KOPT-K1 (cell line): ENCODE data around the gene IL4I1.
"Not testable (repeated sequence)": the region's sequence is repeated elsewhere in the genome, so short reads cannot be mapped to it uniquely, and the experiment has no call there.

Source experiments
- H3K27ac ChIP-seq: fragments of 200-600 bp; sonication (generic); 2 replicates; pipeline ENCODE4 v1.5.1; 2016; ENCODE audit warnings: antibody characterized with exemption, mild to moderate bottlenecking, low read depth, low read length; ENCODE audit not compliant: poor library complexity, severe bottlenecking
- H3K36me3 ChIP-seq: fragments of 200-600 bp; sonication (generic); 2 replicates; pipeline ENCODE4 v1.5.1; 2017; ENCODE audit warnings: antibody characterized with exemption, mild to moderate bottlenecking, low read length, moderate library complexity; ENCODE audit not compliant: insufficient read depth
- H3K9me3 ChIP-seq: fragments of 200-600 bp; sonication (generic); 2 replicates; pipeline ENCODE4 v1.5.1; 2017; ENCODE audit warnings: antibody characterized with exemption, low read length, mild to moderate bottlenecking; ENCODE audit not compliant: insufficient read depth, poor library complexity, severe bottlenecking

Gene IL4I1

DNA sequence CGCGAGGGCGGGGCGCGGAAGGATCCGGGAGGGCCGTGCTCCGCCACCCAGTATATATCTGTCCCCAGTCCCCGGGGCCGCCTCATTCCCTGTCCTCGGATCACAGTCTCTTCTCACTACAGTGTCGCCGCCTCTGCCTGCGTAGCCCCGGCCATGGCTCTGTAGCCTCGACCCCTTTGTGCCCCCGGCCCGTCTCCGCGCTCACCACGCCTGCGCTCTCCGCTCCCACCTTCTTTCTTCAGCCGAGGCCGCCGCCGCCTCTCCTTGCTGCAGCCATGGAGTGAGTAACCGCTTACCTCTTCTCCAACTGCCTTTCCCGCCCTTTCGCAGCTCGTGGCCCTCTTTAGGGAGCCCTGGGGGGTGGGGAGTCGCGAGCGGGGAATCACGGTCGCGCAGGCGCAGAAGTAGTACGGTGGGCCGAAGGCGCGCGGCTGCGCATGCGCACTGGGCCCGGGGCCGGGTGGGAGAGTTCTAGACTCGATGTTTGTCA, 32.5 kb upstream of the IL4I1 start, which contains the start of the genes ATF5 and NUP62:
Gene ATF5, plus strand, starts transcription at position 85 of the 490 bp plus-strand sequence. CDS start 1,646 bp downstream, outside the sequence.
Gene NUP62, minus strand, starts transcription at position 384 of the 490 bp plus-strand sequence. CDS start 19,697 bp downstream, outside the sequence.
- Histone ChIP-seq H3K9me3 (no peaks in the 10 kb centered on the region), H3K27ac (peak within 1 kb of the TSS; percentile 95), H3K36me3 (peaks cover 38% of the 10 kb centered on the region)

- Histone ChIP-seq H3K9me3 (no peaks in the 10 kb centered on the region), H3K36me3 (peaks cover 53% of the 10 kb centered on the region), H3K27ac (peak overlapping the region; percentile 95)
Measured at GRCh38 chr19:49927526-49928264, 31.0 kb upstream of the IL4I1 start.

DNA sequence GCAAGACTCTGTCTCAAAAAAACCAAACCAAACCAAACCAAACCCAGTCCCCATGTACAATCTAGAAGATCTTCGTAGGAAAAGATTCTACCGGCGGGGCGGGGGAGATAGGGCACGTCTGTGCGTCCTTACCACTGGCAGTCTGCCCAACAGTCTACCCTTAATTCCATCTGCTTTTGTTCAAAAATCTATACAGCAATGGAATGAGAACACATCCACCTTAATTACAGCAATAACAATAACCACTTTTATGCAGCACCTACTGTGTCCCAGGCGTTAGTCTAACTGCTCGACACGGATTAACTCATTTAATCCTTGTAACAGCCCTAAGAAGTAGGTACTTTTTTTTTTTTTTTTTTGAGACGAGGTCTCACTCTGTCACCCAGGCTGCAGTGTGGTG, 29.8 kb upstream of the IL4I1 start:
- Histone ChIP-seq H3K9me3 (no peaks in the 10 kb centered on the region), H3K36me3 (peaks cover 65% of the 10 kb centered on the region), H3K27ac (no peak overlapping the region)

DNA sequence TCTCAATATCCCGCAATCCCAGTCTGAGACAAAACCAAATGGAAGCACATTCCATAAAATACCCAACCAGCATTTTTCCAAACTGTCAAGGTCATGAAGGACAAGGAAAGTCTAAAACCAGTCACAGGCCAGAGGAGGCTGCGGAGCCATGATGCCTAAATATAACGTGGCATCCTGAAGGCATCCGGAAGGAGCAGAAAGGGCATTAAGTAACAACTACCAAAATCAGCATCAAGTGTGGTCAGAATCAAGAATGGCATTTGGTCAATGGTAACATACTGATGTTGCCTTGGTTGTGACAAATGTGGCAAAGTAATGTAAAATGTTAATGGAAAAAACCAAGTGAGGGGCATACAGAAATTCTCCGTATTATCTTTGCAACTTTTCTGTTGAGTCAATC, 28.8 kb upstream of the IL4I1 start:
- peaks cover 75% of the 10 kb centered on the region for H3K36me3 ChIP-seq
- H3K9me3 ChIP-seq: no peaks in the 10 kb centered on the region
- H3K27ac ChIP-seq: no peak overlapping the region

- H3K27ac ChIP-seq, H3K9me3 ChIP-seq: not testable (repeated sequence)
- peaks cover 81% of the 10 kb centered on the region for H3K36me3 ChIP-seq
Measured at GRCh38 chr19:49924881-49925210, 28.2 kb upstream of the IL4I1 start.

DNA sequence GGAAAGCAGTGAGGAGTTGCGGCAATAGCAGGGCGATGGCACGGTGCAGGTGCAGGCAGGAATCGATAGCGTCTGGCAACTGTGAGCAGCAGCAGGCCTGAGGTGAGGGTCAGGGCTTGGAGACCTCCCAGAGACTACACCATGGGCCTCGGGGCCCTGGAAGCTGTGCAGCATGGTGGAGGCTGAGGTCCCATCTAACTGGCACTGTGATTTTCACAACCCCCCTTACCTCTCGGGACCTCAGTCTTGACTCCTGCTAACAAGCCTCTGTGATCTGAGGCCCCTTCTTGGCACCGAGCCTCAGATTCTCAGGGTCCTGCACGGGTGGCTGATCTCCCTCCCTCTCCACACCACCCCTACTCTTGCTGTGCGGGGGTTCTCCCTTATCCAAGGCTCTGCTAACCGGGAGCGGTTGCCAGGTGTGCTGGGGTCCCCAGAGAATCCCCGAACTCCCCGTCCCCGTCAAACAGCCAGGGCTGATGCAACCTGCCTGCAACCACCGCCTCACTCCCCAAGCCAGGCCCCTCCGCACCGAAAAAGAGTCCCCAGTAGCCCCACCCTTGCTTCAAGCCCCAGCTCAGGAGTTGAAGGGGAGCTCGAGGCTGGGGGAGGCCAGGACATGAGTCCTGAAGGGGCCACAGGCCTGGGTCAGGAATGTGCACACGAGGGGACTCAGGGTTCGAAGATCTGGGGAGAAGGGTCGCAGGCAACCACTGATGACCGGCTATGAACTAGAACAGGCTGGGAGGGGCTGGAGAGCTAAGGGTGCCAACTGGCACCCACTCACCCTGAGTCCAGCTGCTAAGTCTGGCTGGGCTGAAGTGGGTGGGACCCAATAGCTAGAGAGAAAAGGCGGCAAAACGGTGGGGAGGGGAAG, 27.6 kb upstream of the IL4I1 start:
- Histone ChIP-seq H3K36me3 (peaks cover 87% of the 10 kb centered on the region), H3K27ac (no peak overlapping the region), H3K9me3 (no peaks in the 10 kb centered on the region)

GRCh38 chr19:49923055-49924003, 26.6 kb upstream of the IL4I1 start:
- no peak overlapping the region for H3K27ac ChIP-seq
- H3K36me3 ChIP-seq: peaks cover 95% of the 10 kb centered on the region
- H3K9me3 ChIP-seq: no peaks in the 10 kb centered on the region

- Histone ChIP-seq H3K9me3 (no peaks in the 10 kb centered on the region), H3K27ac (no peak overlapping the region), H3K36me3 (peaks cover 98% of the 10 kb centered on the region)
Measured at GRCh38 chr19:49921871-49922795, 25.4 kb upstream of the IL4I1 start.

- H3K9me3 ChIP-seq: no peaks in the 10 kb centered on the region
- H3K36me3 ChIP-seq: peaks cover 96% of the 10 kb centered on the region
- no peak overlapping the region for H3K27ac ChIP-seq
Measured at GRCh38 chr19:49920624-49921363, 24.1 kb upstream of the IL4I1 start.

DNA sequence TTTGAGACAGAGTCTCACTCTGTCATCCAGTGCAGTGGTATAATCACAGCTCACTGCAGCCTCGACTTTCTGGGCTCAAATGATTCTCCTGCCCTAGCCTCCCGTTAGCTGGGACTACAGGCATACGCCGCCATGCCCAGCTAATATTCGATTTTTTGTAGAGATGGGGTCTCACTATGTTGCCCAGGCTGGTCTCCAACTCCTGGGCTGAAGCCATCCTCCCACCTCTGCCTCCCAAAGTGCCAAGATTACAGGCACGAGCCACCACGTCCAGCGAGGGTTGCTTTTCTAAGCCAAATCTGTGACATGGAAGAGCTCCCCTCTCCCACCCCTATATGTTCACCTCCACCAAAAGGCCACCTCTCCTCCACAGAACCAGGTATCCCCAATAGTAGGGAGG, 21.4 kb upstream of the IL4I1 start:
- Histone ChIP-seq H3K9me3 (no peaks in the 10 kb centered on the region), H3K36me3 (peaks cover 96% of the 10 kb centered on the region), H3K27ac (no peak overlapping the region)

GRCh38 chr19:49916839-49917733, 20.4 kb upstream of the IL4I1 start:
- Histone ChIP-seq H3K27ac (no peak overlapping the region), H3K36me3 (peaks cover 96% of the 10 kb centered on the region), H3K9me3 (no peaks in the 10 kb centered on the region)

DNA sequence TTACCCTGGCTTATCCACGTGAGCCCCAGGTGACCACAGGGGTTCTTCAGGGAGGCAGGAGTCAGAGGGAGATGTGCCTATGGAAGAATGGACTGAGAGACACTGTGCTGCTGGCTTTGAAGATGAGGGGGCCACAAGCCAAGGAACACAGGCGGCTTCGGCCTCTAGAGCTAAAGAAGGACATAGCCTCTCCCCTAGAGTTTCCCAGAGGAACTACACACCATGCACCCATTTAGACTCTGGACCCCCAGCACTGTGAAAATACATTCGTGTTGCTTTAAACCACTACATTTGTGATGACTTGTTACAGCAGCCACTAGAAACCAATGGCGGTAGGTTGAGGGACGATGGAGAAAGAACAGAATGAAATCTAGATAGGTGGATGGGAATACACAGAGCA, 18.6 kb upstream of the IL4I1 start:
- no peaks in the 10 kb centered on the region for H3K9me3 ChIP-seq
- H3K36me3 ChIP-seq: peaks cover 96% of the 10 kb centered on the region
- H3K27ac ChIP-seq: no peak overlapping the region
